ENCODE measurements around the gene UBE2R2.
"Not testable (repeated sequence)": the region's sequence is repeated elsewhere in the genome, so short reads cannot be mapped to it uniquely, and the experiment has no call there.

Gene UBE2R2

DNA sequence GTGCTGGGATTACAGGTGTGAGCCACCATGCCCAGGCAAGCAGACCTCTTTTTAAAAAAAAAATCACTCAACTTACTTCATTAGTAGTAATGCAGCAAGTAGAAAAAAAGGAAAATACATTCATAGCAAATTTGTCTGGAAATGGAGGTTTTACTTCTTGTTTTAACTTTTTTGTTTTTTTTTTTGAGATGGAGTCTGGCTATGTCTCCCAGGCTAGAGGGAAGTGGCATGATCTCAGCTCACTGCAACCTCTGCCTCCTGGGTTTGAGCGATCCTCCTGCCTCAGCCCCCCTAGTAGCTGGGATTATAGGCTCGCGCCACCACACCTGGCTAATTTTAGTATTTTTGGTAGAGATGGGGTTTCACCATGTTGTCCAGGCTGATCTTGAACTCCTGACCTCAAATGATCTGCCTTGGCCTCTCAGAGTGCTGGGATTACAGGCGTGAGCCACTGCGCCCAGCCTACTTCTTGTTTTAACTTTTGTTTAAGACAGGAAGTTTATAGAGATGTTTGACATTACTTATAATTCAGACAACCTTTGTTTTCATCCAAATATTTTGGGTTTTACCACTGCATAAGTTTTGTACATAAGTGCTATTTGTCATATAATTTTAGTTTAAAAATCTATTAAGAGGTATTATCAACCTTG lies 26.5 kb downstream of the UBE2R2 start:
- no peak for DNase-seq

DNA sequence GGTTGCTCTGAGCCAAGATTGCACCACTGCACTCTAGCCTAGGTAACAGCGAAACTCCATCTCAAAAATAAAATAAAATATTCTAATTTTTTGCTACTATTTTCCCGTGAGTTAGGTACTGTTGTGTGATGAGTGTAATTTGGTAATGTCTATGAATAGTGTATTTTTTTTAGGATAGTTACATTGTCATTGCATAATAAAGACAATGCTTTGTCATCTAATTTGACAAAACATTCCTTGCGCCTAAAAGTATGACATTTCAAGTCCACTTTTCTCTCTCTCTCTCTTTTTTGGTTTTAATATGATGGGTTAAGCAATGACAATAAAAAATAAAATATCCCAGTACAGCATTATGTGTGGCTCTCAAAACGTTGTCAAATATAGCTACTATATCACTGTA lies 29.3 kb downstream of the UBE2R2 start:
- DNase-seq, result no peak

- not testable (repeated sequence) for DNase-seq
Measured at GRCh38 chr9:33847894-33848205, 30.9 kb downstream of the UBE2R2 start.

DNA sequence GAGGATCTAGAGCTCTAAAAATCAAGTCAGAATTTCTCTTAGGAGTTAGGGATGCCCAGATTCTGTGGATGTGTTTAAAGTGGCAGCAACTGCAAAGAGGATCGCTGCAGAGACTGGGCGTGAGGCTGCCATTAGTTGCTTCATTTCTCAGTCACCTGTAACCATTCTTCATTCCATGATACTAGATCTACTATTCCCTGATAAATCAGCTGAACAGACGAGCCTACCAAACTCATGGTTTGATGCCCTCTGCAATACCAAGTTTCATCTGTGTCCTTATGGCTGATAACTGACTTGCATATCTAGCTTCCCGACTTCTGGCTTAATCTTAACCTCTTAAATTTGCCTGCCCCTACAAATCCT lies 33.3 kb downstream of the UBE2R2 start:
- no peak for DNase-seq

DNA sequence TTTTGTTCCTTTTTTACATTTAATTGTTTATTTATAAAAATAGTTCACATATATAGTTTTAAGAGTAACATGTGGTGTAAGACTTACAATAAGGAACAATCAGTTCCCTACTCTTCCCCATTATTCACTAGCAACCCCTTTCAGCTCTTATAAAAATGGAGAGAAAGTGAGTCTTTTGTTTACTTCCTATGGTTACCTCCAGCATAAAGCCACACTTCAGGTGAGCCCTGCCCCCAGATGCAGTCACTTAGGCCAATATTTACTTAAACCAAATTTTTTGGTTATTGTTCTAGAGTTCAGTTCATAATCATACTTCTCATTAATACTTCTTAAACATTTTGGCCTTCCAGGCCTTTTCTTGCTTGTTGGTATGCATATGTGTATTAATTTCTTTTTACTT lies 33.7 kb downstream of the UBE2R2 start:
- no peak for DNase-seq

DNA sequence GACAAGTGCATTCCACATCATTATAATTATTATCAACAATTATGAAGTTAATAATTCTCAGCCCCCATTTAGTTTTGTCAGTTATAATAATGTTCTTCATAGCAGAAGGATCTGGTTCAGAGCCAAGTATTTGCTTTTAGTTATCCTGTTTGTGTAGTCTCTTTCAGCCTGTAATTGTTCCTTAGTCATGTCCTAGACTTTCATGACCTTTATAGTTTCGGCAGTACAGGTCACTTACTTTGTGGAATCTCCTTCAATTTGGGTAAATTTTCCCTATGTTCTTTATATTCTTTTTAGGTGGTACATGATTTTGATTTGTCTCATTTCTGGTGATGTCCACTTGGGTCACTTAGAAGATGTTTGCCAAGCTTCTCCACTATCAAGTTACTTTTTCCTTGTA lies 34.3 kb downstream of the UBE2R2 start:
- no peak for DNase-seq

- DNase-seq, result peak; percentile 71
Measured at GRCh38 chr9:33852216-33852826, 35.4 kb downstream of the UBE2R2 start.

- DNase-seq, result no peak
Measured at GRCh38 chr9:33856247-33856646, 39.3 kb downstream of the UBE2R2 start.

- DNase-seq, result no peak
Measured at GRCh38 chr9:33858423-33858822, 41.5 kb downstream of the UBE2R2 start.

DNA sequence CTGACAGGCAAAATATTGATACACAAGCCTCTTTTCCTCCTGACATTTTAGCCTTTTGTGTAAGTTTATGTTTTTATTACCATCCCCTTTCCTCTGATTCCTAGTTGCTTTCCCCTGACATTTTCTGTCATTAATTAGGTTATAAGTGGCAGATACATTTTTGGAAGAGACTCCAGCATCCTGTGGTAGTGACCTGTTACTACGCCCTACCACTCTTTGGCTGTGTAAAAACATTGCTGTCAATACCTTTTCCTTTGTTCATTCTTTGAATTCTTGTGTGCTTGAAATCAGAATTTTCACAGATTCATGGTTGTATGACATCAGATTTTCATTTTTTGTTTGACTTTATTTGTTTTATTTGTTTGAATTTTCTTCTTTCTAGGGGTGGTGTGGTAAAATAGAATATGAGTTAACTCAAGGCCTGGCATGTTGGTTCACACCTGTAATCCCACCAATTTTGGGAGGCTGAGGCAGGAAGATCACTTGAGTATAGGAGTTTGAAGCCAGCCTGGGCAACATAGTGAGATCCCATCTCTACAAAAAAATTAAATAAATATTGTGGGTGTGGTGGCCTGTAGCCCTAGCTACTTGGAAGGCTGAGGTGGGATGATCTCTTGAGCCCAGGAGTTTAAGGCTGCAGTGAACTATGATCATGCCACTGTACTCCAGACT lies 43.4 kb downstream of the UBE2R2 start:
- no peak for DNase-seq

- no peak for DNase-seq
Measured at GRCh38 chr9:33861917-33862453, 45.0 kb downstream of the UBE2R2 start.

DNA sequence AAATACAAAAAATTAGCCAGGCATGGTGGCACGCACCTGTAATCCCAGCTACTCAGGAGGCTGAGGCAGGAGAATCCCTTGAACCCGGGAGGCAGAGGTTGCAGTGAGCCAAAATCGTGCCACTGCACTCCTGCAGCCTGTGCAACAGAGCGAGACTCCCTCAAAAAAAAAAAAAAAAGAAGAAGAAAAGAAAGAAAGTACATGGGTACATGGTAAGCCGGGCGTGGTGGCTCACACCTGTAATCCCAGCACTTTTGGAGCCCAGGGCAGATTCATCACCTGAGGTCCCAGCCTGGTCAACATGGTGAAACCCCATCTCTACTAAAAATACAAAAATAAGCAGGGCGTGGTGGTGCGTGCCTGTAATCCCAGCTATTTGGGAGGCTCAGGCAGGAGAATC lies 46.1 kb downstream of the UBE2R2 start:
- not testable (repeated sequence) for DNase-seq

DNA sequence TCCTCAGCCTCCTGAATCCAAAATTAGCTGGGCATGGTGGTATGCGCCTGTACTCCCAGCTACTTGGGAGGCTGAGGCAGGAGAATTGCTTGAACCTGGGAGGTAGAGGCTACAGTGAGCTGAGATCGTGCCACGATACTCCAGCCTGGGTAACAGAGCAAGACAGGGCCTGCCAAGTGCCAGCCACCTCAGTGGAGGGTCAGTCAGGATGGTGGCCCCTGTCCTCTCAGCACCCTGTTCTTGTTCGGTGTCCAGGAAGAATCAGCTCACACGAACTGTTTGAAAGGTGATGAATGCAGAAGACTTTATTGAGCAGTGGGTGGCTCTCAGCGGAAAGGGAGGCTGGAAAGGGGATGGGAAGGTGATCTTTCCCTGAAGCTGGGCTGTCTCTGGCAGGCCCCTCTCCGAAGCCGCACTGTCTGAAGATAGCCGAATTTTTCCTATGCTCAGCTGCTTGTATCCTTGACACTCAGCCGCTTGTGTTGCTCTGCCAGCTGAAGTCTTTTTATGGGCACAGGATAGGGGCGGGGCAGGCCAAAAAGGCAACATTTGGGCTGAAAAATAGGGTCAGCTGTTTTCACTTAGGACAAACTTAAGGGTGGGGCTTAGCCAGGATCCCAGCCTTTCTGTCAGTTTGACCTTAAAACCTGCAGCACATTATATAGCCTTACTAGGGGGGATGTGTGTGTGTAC lies 50.9 kb downstream of the UBE2R2 start:
- no peak for DNase-seq

DNA sequence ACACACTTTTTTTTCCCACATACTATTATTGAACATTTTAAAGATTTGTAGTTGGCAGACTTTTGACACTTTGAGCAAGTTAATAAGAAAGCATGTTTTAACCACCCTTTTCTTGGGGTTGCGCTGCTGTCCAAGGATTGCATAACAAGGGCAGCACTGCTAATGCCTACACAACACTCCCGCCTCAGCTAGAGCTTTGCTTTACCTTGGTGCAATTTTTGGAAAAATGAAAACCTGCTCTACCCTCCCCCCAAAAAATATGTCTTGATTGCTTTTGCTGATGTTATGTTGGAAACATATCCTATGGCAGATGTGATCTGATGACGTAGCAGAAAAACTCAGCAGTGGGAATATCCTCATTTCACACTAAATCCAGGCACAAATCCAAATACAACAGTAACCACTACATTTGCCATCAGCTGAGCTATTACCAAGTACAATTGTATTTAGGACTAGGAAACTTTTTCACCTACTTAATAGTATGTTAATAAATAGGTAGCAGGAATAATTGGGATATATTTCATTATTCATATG lies 51.5 kb downstream of the UBE2R2 start:
- no peak for DNase-seq

GRCh38 chr9:33869243-33869642 lies 52.3 kb downstream of the UBE2R2 start:
- not testable (repeated sequence) for DNase-seq

DNA sequence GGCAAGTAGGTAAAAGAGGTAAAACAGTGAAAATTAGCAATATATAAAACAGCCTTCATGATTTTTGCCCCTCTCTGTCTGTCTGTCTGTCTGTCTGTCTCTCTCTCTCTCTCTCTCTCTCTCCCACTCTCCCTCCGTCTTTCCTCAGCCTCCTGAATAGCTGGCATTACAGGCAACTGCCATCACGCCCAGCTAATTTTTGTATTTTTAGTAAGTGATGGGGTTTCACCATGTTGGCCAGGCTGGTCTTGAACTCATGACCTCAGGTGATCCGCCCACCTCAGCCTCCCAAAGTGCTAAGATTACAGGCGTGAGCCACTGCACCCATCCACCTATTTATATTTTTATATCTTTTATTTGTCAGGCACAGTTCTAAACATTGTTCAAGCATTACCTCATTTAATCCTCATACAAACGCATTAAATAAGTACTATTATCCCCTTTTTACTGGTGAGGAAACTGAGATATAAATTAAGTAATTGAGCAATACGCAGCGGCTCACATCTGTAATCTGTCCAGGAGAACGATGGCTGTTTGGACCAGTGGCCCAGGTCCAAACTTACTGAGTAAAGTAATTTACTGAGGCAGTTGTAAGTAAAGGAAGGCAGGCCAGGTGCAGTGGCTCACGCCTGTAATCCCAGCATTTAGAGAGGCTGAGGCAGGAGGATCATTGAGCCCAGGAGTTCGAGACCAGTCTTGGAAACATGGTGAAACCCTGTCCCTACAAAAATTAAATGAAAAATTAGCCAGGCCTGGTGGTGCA lies 60.9 kb downstream of the UBE2R2 start:
- DNase-seq, result no peak

- DNase-seq, result no peak
Measured at GRCh38 chr9:33878691-33879366, 61.9 kb downstream of the UBE2R2 start.

- no peak for DNase-seq
Measured at GRCh38 chr9:33880211-33881089, 63.5 kb downstream of the UBE2R2 start.

DNA sequence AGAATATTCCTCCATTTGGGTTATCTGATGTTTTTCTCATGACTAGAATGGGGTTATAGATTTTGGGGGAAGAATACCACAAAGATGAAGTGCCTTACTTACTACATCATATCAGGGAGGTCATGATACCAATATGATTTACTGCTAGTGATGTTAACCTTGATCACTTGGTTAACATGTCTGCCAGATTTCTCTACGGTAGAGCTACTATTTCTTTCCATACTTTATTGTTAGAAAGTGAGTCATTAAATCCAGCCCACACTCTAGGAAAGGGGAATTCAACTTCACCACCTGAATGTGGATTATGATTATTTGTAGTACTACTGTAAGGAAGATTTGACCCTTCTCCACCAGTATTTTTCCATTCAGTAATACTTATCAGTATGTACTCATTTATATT lies 64.7 kb downstream of the UBE2R2 start:
- DNase-seq, result no peak

DNA sequence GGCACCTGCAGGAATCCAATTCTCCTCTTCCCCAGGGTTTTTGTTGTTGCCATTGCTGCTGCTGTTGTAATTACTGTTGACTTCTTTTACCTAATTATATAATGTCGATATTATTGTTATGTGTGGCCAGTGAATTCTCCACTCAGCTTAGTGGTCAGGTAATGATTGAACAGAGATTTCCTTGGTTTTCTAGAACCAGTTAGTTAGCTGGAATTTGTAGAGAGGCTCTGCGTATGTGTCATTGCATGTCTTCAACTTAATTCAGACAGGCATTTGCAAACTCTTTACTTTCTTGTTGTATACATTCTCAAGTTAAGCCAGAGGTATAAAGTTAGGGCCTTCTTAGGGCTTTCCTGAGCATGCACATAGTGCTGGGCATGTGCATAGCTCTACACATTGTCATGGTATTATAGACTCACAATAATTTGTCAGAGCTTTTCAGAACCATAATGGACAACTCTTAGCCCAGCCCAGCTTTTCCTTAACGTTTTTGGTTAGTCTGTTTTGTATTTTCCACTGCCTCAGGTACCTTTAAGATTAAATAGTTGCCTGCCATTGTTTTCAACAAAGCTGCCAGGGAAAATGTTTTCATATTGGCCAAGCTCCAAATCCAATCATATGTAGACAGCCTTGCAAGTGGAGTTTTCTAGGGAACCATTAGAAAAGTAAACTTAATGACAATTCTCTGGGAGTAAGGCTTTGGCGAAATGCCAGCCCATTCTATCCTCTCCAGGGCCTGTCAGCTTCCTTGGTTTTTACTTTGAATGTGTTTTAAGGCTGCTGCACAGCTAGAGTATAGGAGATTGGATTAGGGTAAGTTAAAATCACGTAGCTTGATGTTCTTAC lies 68.1 kb downstream of the UBE2R2 start:
- DNase-seq, result no peak
